ENCODE results near the gene ENTREP3. TPM values are rescaled to one million over a fixed set of nuclear protein-coding genes. Genes with fewer than 3 reads are reported as not detected.
"Not testable (repeated sequence)": the region's sequence is repeated elsewhere in the genome, so short reads cannot be mapped to it uniquely, and the experiment has no call there.

Gene ENTREP3
- polyA plus RNA-seq, 1 donor (not counting 4 experiments of a cell fraction or from before 2014, with no cell fraction given): 8.8 TPM

DNA sequence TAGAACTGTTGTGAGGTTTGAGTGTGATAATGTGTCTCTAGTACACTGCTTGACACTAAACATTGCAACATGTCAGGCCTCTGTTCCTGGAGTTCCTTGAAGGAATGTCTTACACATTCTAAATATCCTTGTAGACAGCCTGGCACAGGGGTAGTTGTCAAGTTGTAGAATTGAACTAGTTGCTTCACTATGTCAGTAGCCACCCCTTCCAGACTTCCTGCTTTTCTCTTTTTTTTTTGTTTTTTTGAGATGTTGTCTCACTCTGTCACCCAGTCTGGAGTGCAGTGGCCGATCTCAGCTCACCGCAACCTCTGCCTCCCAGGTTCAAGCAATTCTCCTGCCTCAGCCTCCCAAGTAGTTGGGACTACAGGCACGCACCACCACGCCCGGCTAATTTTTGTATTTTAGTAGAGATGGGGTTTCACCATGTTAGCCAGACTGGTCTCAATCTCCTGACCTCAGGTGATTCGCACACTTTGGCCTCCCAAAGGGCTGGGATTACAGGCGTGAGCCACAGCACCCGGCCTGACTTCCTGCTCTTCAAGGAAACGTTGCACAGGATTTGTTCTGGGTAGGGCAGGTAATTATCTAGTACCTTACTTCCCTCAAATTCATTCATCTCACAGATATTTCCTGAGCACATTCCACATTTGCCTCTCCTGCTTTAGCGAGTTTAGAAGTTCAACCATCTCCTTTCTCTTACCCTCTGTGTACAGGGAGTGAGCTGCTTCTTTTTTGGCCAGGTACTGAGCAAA, 34.9 kb downstream of the ENTREP3 start:
- H3K36me3 ChIP-seq (ENCODE audit: control insufficient read depth in 2 of 2, extremely low read depth in 1 of 2, insufficient read depth in 2 of 2, low read length in 2 of 2); H4K20me1 ChIP-seq (ENCODE audit: control insufficient read depth, extremely low read depth, insufficient read depth, low read length); H2AFZ ChIP-seq (ENCODE audit: control insufficient read depth, low read length); H3K79me2 ChIP-seq (ENCODE audit: control insufficient read depth, insufficient read depth, low read length); dilution Hi-C loops (cut with MboI; ENCODE audit: extremely low pct_ligation_motif_present, low sequenced_read_pairs); H3K27me3 ChIP-seq (ENCODE audit: control insufficient read depth, extremely low read depth, insufficient read depth, low read length); H3K4me2 ChIP-seq (ENCODE audit: control insufficient read depth, extremely low read depth, insufficient read depth, low read depth, low read length); H3K27ac ChIP-seq (ENCODE audit: control insufficient read depth, insufficient read depth, low read length); DNase-seq (ENCODE audit: low read depth, low spot score); FAIRE-seq; H3K9me1 ChIP-seq (ENCODE audit: control insufficient read depth, extremely low read depth, insufficient read depth, low read length); H3K4me3 ChIP-seq (ENCODE audit: control insufficient read depth in 2 of 3, extremely low read depth in 1 of 3, insufficient read depth in 2 of 3, low read depth in 1 of 3, low read length in 3 of 3); H3K9me3 ChIP-seq (ENCODE audit: control insufficient read depth, low read depth, low read length); H3K9ac ChIP-seq (ENCODE audit: control insufficient read depth, extremely low read depth, insufficient read depth, low read length): not testable (repeated sequence)
- H3K4me1 ChIP-seq (ENCODE audit: control insufficient read depth, extremely low read depth, insufficient read depth, low read length): peaks cover 22% of the 10 kb centered on the region

- no peaks in the 10 kb centered on the region for H3K9me3 ChIP-seq (ENCODE audit: control insufficient read depth, low read depth, low read length)
- TF ChIP-seq CTCF (optimal IDR thresholded peaks at IDR 0.05 in 1 of 3, IDR thresholded peaks at IDR 0.05 in 1 of 3, conservative IDR thresholded peaks at IDR 0.05 in 1 of 3; ENCODE audit: extremely low read depth in 1 of 3, insufficient read depth in 2 of 3, low read length in 3 of 3) (no peak), EZH2 (IDR thresholded peaks at IDR 0.05; ENCODE audit: low read length) (no peak)
- H3K27ac ChIP-seq (ENCODE audit: control insufficient read depth, insufficient read depth, low read length): no peak overlapping the region
- H3K4me3 ChIP-seq (ENCODE audit: control insufficient read depth in 2 of 3, extremely low read depth in 1 of 3, insufficient read depth in 2 of 3, low read depth in 1 of 3, low read length in 3 of 3): no peak overlapping the region
- H2AFZ ChIP-seq (ENCODE audit: control insufficient read depth, low read length): peak overlapping the region; percentile 58
- H3K36me3 ChIP-seq (ENCODE audit: control insufficient read depth in 2 of 2, extremely low read depth in 1 of 2, insufficient read depth in 2 of 2, low read length in 2 of 2): peaks cover 0 to 2% of the 10 kb centered on the region in 2 experiments
- no peak overlapping the region for H3K9ac ChIP-seq (ENCODE audit: control insufficient read depth, extremely low read depth, insufficient read depth, low read length)
- FAIRE-seq (no peak), DNase-seq (ENCODE audit: low read depth, low spot score) (no peak)
- no peak overlapping the region for H3K4me2 ChIP-seq (ENCODE audit: control insufficient read depth, extremely low read depth, insufficient read depth, low read depth, low read length)
- H3K27me3 ChIP-seq (ENCODE audit: control insufficient read depth, extremely low read depth, insufficient read depth, low read length): no peaks in the 10 kb centered on the region
- peaks cover 16% of the 10 kb centered on the region for H3K4me1 ChIP-seq (ENCODE audit: control insufficient read depth, extremely low read depth, insufficient read depth, low read length)
- no peaks in the 10 kb centered on the region for H4K20me1 ChIP-seq (ENCODE audit: control insufficient read depth, extremely low read depth, insufficient read depth, low read length)
- H3K9me1 ChIP-seq (ENCODE audit: control insufficient read depth, extremely low read depth, insufficient read depth, low read length): no peaks in the 10 kb centered on the region
- no peaks in the 10 kb centered on the region for H3K79me2 ChIP-seq (ENCODE audit: control insufficient read depth, insufficient read depth, low read length)
- dilution Hi-C loops (cut with MboI; ENCODE audit: extremely low pct_ligation_motif_present, low sequenced_read_pairs): no loop called here
These were observed 35.7 kb downstream of the ENTREP3 start for GRCh38 chr1:155219592-155220031.
